HG02798 (cell line): ENCODE data around the gene PCED1B.

Experiments used
- ATAC-seq: cut with Tn5 transposase; IDR thresholded peaks from one replicate; pipeline ENCODE4 v1.9.1; 2021; ENCODE audit warnings: mild to moderate bottlenecking; ENCODE audit not compliant: unreplicated experiment, poor library complexity

Gene PCED1B

GRCh38 chr12:47067176-47067575 lies 12.2 kb upstream of the PCED1B start:
- ATAC-seq = no peak

GRCh38 chr12:47067771-47068431 lies 11.5 kb upstream of the PCED1B start:
- ATAC-seq = no peak

GRCh38 chr12:47068539-47068938 lies 10.9 kb upstream of the PCED1B start:
- ATAC-seq = no peak

- ATAC-seq = no peak
These were observed 9.1 kb upstream of the PCED1B start for GRCh38 chr12:47070310-47070709.

- ATAC-seq = no peak
These were observed 8.1 kb upstream of the PCED1B start for GRCh38 chr12:47071241-47071852.

GRCh38 chr12:47073951-47074350 lies 5.5 kb upstream of the PCED1B start:
- ATAC-seq = no peak

GRCh38 chr12:47074757-47075156 lies 4.7 kb upstream of the PCED1B start:
- ATAC-seq = no peak

- no peak for ATAC-seq
These were observed 4.0 kb upstream of the PCED1B start for GRCh38 chr12:47075192-47076084.

GRCh38 chr12:47077206-47078085 lies 2.0 kb upstream of the PCED1B start:
- ATAC-seq = no peak

- no peak for ATAC-seq
These were observed 1.4 kb upstream of the PCED1B start for GRCh38 chr12:47078086-47078395.

GRCh38 chr12:47078733-47079467 lies 521 bp upstream of the PCED1B start:
- ATAC-seq = no peak

- peak; percentile 17 for ATAC-seq
These were observed 732 bp downstream of the PCED1B start for GRCh38 chr12:47079981-47080724.

GRCh38 chr12:47080725-47081502 lies 1.5 kb downstream of the PCED1B start:
- ATAC-seq = no peak

- no peak for ATAC-seq
These were observed 2.9 kb downstream of the PCED1B start for GRCh38 chr12:47082283-47082682.

- ATAC-seq = no peak
These were observed 3.6 kb downstream of the PCED1B start for GRCh38 chr12:47082796-47083621.

GRCh38 chr12:47084172-47084571 lies 4.8 kb downstream of the PCED1B start:
- ATAC-seq = no peak

GRCh38 chr12:47085815-47086252 lies 6.4 kb downstream of the PCED1B start:
- ATAC-seq = no peak
